ENCODE measurements around the gene MYBPC1. TPM values are rescaled to one million over a fixed set of nuclear protein-coding genes. Genes with fewer than 3 reads are reported as not detected.

The MYBPC1 gene
- total and polyA plus RNA-seq, 2 of the 4 experiments (the other 2 are of a cell fraction) = not detected

DNA sequence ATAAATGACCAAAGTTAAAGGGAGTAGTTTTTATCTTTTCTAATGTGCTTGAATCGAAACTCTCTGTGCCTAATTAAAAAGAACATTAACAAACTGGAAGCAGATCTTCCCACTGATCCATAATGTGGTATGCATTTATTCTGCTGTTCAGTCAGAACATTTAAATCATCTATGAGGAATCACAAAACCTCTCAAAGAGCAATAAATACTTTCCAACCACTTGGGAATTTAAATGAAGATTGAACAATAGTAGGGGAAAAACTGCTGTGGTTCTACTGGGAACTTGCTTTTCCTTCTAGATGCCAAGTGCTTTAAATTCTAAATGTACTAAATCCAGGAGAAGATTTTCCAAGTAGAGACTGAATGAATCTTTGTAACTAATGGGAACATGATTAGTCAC lies 90.3 kb downstream of the MYBPC1 start:
- ATAC-seq (ENCODE audit: low read depth) (no peak), DNase-seq (no peak)
- Histone ChIP-seq H3K9ac (ENCODE audit: low read depth, low read length) (no peak overlapping the region), H3K18ac (ENCODE audit: low read depth, low read length) (no peak overlapping the region), H3K27me3 (ENCODE audit: control insufficient read depth, insufficient read depth, low read length) (peaks cover 1% of the 10 kb centered on the region; the same call in 1 of the 2 replicates), H3K4ac (ENCODE audit: low read depth, low read length) (no peak overlapping the region), H3K4me1 (ENCODE audit: control insufficient read depth, insufficient read depth, low read length) (no peaks in the 10 kb centered on the region), H3K79me1 (ENCODE audit: low read depth in 1 of 2, low read length in 2 of 2) (no peaks in the 10 kb centered on the region), H2BK15ac (ENCODE audit: low read depth, low read length) (no peak overlapping the region), H3K14ac (replicated peaks; ENCODE audit: low read depth, low read length) (no peak overlapping the region), H3K36me3 (ENCODE audit: control insufficient read depth, insufficient read depth, low read length) (no peaks in the 10 kb centered on the region), H2BK20ac (ENCODE audit: low read depth, low read length) (no peak overlapping the region), H4K91ac (ENCODE audit: insufficient read depth, low read depth, low read length) (no peak overlapping the region), H3K9me3 (ENCODE audit: control insufficient read depth, insufficient read depth, low read length) (no peaks in the 10 kb centered on the region), H2BK120ac (ENCODE audit: low read depth, low read length) (no peak overlapping the region), H4K5ac (ENCODE audit: low read depth, low read length) (no peak overlapping the region), H3K56ac (ENCODE audit: extremely low read depth, insufficient read depth, low read length) (no peak overlapping the region), H2AFZ (replicated peaks; ENCODE audit: low read length, poor library complexity) (no peak overlapping the region), H4K8ac (ENCODE audit: low read depth in 2 of 2, low read length in 2 of 2) (no peak overlapping the region), H4K20me1 (ENCODE audit: insufficient read depth, low read length) (no peaks in the 10 kb centered on the region), H2AK9ac (replicated peaks; ENCODE audit: low read depth, low read length, poor library complexity) (no peak overlapping the region), H3K9me1 (ENCODE audit: insufficient read depth, low read length) (no peaks in the 10 kb centered on the region), H2AK5ac (ENCODE audit: low read depth, low read length) (no peak overlapping the region), H3K27ac (ENCODE audit: insufficient read depth, low read length) (no peak overlapping the region), H3K23ac (ENCODE audit: low read depth, low read length) (no peak overlapping the region), H3K4me3 (ENCODE audit: insufficient read depth, low read depth, low read length) (no peak overlapping the region), H2BK5ac (ENCODE audit: low read depth, low read length, poor library complexity, severe bottlenecking) (no peak overlapping the region), H3K4me2 (ENCODE audit: low read depth, low read length) (no peak overlapping the region)
- POLR2A ChIA-PET (ENCODE audit: unreplicated experiment) = no interaction called here
- no peak for TF ChIP-seq RAD21 (IDR thresholded peaks at IDR 0.05; ENCODE audit: low read length)
- no peak for TF ChIP-seq FOS (IDR thresholded peaks at IDR 0.05; ENCODE audit: low read depth, low read length)
- no peak for TF ChIP-seq RFX5 (IDR thresholded peaks at IDR 0.05; ENCODE audit: low read depth, low read length)
- TF ChIP-seq, protein P1, sequence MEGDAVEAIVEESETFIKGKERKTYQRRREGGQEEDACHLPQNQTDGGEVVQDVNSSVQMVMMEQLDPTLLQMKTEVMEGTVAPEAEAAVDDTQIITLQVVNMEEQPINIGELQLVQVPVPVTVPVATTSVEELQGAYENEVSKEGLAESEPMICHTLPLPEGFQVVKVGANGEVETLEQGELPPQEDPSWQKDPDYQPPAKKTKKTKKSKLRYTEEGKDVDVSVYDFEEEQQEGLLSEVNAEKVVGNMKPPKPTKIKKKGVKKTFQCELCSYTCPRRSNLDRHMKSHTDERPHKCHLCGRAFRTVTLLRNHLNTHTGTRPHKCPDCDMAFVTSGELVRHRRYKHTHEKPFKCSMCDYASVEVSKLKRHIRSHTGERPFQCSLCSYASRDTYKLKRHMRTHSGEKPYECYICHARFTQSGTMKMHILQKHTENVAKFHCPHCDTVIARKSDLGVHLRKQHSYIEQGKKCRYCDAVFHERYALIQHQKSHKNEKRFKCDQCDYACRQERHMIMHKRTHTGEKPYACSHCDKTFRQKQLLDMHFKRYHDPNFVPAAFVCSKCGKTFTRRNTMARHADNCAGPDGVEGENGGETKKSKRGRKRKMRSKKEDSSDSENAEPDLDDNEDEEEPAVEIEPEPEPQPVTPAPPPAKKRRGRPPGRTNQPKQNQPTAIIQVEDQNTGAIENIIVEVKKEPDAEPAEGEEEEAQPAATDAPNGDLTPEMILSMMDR (conservative IDR thresholded peaks at IDR 0.05; ENCODE audit: low read depth, low read length) = no peak
- no peak for TF ChIP-seq CEBPB (IDR thresholded peaks at IDR 0.05; ENCODE audit: low read depth, low read length)
- TF ChIP-seq NFE2L2 (IDR thresholded peaks at IDR 0.05; ENCODE audit: low read depth, low read length) = no peak
- TF ChIP-seq RCOR1 (IDR thresholded peaks at IDR 0.05; ENCODE audit: insufficient replicate concordance, low read length) = no peak
- TF ChIP-seq MXI1 (IDR thresholded peaks at IDR 0.05; ENCODE audit: borderline replicate concordance, low read depth, low read length) = no peak
- CTCF ChIA-PET = no interaction called here
- dilution Hi-C loops (cut with HindIII; ENCODE audit: low sequenced_read_pairs, unreplicated experiment) = no loop called here
- BruUV-seq (replicated peaks) = no TSS peak
- in situ Hi-C loops (cut with MboI; ENCODE audit: low sequenced_read_pairs) = no loop called here
- intact Hi-C loops (cut with micrococcal nuclease) = no loop called here
- WGBS, 2 experiments (ENCODE audit: extremely low coverage in 2 of 2, insufficient read length in 1 of 2) = no CpG with 5 or more reads among the region's 1 CpG

Data from IMR-90 (cell line).